HEK293 (cell line): ENCODE results near the gene EIF2A.

Experiments
- CTCF ChIA-PET: fragments of 350-600 bp; formaldehyde crosslinking; extraction: SDS; loops from one replicate; lab custom pipeline; 2021; ENCODE audit warnings: antibody characterized with exemption; lab: Yijun Ruan, JAX
- POLR2A ChIA-PET: fragments of 300-600 bp; formaldehyde crosslinking; extraction: SDS; loops from one replicate; lab custom pipeline; 2020; ENCODE audit warnings: antibody characterized with exemption, inconsistent platforms; lab: Yijun Ruan, JAX
- H3K27ac ChIP-seq: fragments of 200-500 bp; sonication (Bioruptor generic); 2 replicates; pipeline ENCODE4 v1.5.1; 2014; ENCODE audit warnings: low read depth, low read length, control low read depth, inconsistent platforms; ENCODE audit errors: extremely low read depth
- H3K36me3 ChIP-seq, 2 experiments: fragments of 200-500 bp in 1 of 2; sonication (Bioruptor generic) in 1 of 2; 1 replicate in 1 of 2; 2 replicates in 1 of 2; pipeline ENCODE4 v1.5.1; 2014 to 2017; ENCODE audit warnings: inconsistent platforms in 2 of 2, low read length in 2 of 2; ENCODE audit not compliant: control insufficient read depth in 2 of 2, insufficient read depth in 1 of 2
- H3K4me1 ChIP-seq: fragments of 200-500 bp; sonication (Bioruptor generic); 2 replicates; pipeline ENCODE4 v1.5.1; 2014; ENCODE audit warnings: mild to moderate bottlenecking, low read length, inconsistent platforms; ENCODE audit not compliant: control insufficient read depth, insufficient read depth
- H3K4me3 ChIP-seq: 2 replicates; pipeline ENCODE4 v1.5.1; 2011; ENCODE audit warnings: low read depth, mild to moderate bottlenecking, control low read depth, low read length, moderate library complexity
- H3K9me3 ChIP-seq: fragments of 200-500 bp; sonication (Bioruptor generic); 2 replicates; pipeline ENCODE4 v1.5.1; 2014; ENCODE audit warnings: low read depth, low read length, inconsistent platforms; ENCODE audit not compliant: control insufficient read depth, insufficient read depth
- ZEB2 ChIP-seq: fragments of 450-650 bp; formaldehyde crosslinking; IDR thresholded peaks from 2 replicates; pipeline ENCODE4 v1.5.1; 2016; ENCODE audit warnings: missing biosample characterization, missing genetic modification characterization
- ZNF121 ChIP-seq: fragments of 450-650 bp; formaldehyde crosslinking; IDR thresholded peaks from 2 replicates; pipeline ENCODE4 v1.5.1; 2016; ENCODE audit warnings: missing biosample characterization, missing genetic modification characterization
- ZNF266 ChIP-seq: fragments of 450-650 bp; formaldehyde crosslinking; IDR thresholded peaks from 2 replicates; pipeline ENCODE4 v1.5.1; 2016; ENCODE audit warnings: missing biosample characterization, missing genetic modification characterization, low read depth
- ZNF843 ChIP-seq: fragments of 450-650 bp; formaldehyde crosslinking; IDR thresholded peaks from 2 replicates; pipeline ENCODE4 v1.5.1; 2016; ENCODE audit warnings: missing biosample characterization, missing genetic modification characterization
- TF ChIP-seq, protein P1 (sequence below): fragments of 450-650 bp; formaldehyde crosslinking; IDR thresholded peaks from 2 replicates; pipeline ENCODE4 v1.5.1; 2016; ENCODE audit warnings: missing biosample characterization, missing genetic modification characterization
- TF ChIP-seq, protein P2 (sequence below): fragments of 450-650 bp; formaldehyde crosslinking; IDR thresholded peaks from 2 replicates; pipeline ENCODE4 v1.5.1; 2016; ENCODE audit warnings: missing biosample characterization, missing genetic modification characterization
- TF ChIP-seq, protein P3 (sequence below): fragments of 450-650 bp; formaldehyde crosslinking; IDR thresholded peaks from 2 replicates; pipeline ENCODE4 v1.5.1; 2016; ENCODE audit warnings: missing biosample characterization, missing genetic modification characterization, borderline replicate concordance
- TF ChIP-seq, protein P4 (sequence below): fragments of 450-650 bp; formaldehyde crosslinking; IDR thresholded peaks from 2 replicates; pipeline ENCODE4 v1.5.1; 2017; ENCODE audit warnings: missing biosample characterization, missing genetic modification characterization

The EIF2A gene

GRCh38 chr3:150511122-150511821, 35.3 kb upstream of the EIF2A start:
- Histone ChIP-seq H3K27ac (no peak overlapping the region), H3K9me3 (no peaks in the 10 kb centered on the region), H3K4me3 (no peak overlapping the region), H3K36me3 (no peaks in the 10 kb centered on the region), H3K4me1 (no peaks in the 10 kb centered on the region)
- CTCF ChIA-PET = no interaction called here
- POLR2A ChIA-PET = no interaction called here
- TF ChIP-seq, protein P1, sequence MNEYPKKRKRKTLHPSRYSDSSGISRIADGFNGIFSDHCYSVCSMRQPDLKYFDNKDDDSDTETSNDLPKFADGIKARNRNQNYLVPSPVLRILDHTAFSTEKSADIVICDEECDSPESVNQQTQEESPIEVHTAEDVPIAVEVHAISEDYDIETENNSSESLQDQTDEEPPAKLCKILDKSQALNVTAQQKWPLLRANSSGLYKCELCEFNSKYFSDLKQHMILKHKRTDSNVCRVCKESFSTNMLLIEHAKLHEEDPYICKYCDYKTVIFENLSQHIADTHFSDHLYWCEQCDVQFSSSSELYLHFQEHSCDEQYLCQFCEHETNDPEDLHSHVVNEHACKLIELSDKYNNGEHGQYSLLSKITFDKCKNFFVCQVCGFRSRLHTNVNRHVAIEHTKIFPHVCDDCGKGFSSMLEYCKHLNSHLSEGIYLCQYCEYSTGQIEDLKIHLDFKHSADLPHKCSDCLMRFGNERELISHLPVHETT (tag by site-specific recombination) = no peak
- TF ChIP-seq, protein P2, sequence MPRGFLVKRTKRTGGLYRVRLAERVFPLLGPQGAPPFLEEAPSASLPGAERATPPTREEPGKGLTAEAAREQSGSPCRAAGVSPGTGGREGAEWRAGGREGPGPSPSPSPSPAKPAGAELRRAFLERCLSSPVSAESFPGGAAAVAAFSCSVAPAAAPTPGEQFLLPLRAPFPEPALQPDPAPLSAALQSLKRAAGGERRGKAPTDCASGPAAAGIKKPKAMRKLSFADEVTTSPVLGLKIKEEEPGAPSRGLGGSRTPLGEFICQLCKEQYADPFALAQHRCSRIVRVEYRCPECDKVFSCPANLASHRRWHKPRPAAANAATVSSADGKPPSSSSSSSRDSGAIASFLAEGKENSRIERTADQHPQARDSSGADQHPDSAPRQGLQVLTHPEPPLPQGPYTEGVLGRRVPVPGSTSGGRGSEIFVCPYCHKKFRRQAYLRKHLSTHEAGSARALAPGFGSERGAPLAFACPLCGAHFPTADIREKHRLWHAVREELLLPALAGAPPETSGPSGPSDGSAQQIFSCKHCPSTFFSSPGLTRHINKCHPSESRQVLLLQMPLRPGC (tag by site-specific recombination) = no peak
- TF ChIP-seq, protein P3, sequence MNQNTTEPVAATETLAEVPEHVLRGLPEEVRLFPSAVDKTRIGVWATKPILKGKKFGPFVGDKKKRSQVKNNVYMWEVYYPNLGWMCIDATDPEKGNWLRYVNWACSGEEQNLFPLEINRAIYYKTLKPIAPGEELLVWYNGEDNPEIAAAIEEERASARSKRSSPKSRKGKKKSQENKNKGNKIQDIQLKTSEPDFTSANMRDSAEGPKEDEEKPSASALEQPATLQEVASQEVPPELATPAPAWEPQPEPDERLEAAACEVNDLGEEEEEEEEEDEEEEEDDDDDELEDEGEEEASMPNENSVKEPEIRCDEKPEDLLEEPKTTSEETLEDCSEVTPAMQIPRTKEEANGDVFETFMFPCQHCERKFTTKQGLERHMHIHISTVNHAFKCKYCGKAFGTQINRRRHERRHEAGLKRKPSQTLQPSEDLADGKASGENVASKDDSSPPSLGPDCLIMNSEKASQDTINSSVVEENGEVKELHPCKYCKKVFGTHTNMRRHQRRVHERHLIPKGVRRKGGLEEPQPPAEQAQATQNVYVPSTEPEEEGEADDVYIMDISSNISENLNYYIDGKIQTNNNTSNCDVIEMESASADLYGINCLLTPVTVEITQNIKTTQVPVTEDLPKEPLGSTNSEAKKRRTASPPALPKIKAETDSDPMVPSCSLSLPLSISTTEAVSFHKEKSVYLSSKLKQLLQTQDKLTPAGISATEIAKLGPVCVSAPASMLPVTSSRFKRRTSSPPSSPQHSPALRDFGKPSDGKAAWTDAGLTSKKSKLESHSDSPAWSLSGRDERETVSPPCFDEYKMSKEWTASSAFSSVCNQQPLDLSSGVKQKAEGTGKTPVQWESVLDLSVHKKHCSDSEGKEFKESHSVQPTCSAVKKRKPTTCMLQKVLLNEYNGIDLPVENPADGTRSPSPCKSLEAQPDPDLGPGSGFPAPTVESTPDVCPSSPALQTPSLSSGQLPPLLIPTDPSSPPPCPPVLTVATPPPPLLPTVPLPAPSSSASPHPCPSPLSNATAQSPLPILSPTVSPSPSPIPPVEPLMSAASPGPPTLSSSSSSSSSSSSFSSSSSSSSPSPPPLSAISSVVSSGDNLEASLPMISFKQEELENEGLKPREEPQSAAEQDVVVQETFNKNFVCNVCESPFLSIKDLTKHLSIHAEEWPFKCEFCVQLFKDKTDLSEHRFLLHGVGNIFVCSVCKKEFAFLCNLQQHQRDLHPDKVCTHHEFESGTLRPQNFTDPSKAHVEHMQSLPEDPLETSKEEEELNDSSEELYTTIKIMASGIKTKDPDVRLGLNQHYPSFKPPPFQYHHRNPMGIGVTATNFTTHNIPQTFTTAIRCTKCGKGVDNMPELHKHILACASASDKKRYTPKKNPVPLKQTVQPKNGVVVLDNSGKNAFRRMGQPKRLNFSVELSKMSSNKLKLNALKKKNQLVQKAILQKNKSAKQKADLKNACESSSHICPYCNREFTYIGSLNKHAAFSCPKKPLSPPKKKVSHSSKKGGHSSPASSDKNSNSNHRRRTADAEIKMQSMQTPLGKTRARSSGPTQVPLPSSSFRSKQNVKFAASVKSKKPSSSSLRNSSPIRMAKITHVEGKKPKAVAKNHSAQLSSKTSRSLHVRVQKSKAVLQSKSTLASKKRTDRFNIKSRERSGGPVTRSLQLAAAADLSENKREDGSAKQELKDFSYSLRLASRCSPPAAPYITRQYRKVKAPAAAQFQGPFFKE (tag by site-specific recombination) = no peak
- TF ChIP-seq ZEB2 (tag by site-specific recombination) (no peak), ZNF266 (tag by site-specific recombination) (no peak), ZNF121 (tag by site-specific recombination) (no peak)

DNA sequence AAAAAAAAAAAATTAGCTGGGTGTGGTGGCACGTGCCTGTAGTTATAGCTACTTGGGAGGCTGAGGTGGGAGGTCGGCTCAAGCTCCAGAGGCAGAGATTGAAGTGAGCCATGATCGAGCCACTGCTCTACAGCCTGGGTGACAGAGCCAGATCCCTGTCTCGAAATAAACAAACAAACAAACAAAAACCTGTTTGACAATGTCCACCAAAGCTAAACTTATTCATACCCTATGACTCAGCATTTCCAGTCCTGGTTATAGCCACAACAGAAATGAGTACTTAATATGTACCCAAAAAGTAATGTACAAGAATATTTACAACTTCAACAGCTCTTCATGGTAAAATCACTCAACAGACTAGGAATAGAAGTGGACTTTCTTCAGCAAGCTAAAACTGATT, 31.4 kb upstream of the EIF2A start:
- TF ChIP-seq ZNF843 (tag by site-specific recombination) = no peak
- TF ChIP-seq, protein P4, sequence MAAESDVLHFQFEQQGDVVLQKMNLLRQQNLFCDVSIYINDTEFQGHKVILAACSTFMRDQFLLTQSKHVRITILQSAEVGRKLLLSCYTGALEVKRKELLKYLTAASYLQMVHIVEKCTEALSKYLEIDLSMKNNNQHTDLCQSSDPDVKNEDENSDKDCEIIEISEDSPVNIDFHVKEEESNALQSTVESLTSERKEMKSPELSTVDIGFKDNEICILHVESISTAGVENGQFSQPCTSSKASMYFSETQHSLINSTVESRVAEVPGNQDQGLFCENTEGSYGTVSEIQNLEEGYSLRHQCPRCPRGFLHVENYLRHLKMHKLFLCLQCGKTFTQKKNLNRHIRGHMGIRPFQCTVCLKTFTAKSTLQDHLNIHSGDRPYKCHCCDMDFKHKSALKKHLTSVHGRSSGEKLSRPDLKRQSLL = 0 out of 2 replicates have a peak, but pooled peaks have one; percentile 14
- Histone ChIP-seq H3K4me1 (no peaks in the 10 kb centered on the region), H3K36me3 (no peaks in the 10 kb centered on the region), H3K4me3 (no peak overlapping the region), H3K9me3 (no peaks in the 10 kb centered on the region), H3K27ac (no peak overlapping the region)
- POLR2A ChIA-PET = no interaction called here
- CTCF ChIA-PET = no interaction called here

DNA sequence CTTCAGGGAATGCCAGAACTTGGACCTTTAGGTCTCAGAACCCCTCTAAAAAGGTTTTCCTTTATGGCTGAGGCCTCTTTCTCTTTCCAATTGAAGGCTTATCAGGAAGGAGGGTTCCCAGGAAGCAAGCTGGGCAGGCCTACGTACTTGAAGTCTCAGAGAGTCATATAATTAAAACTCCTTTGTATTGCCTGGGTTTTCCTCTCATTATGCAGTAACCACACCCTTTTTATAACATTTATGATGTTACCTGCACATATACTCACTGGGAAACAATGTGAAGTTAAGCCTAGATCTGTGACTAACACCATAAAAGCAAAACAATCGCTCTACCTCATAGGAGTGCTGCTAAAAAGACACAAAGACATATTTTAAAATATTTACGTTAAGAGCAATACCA, 27.6 kb upstream of the EIF2A start:
- TF ChIP-seq, protein P4 = no peak
- TF ChIP-seq, all 188 proteins: peak for 0
- no peaks in the 10 kb centered on the region for H3K9me3 ChIP-seq
- no peak overlapping the region for H3K4me3 ChIP-seq
- H3K36me3 ChIP-seq = no peaks in the 10 kb centered on the region
- H3K27ac ChIP-seq = no peak overlapping the region
- H3K4me1 ChIP-seq = no peaks in the 10 kb centered on the region
- CTCF ChIA-PET = no interaction called here
- POLR2A ChIA-PET = no interaction called here
